IPS-18c (cell line): Measurements from ENCODE around the gene PSTPIP2.
"Not testable (repeated sequence)": the region's sequence is repeated elsewhere in the genome, so short reads cannot be mapped to it uniquely, and the experiment has no call there.

ENCODE experiments used
- H3K4me3 ChIP-seq: 2 replicates; pipeline ENCODE4 v1.7.0; 2013; ENCODE audit warnings: low read depth, mild to moderate bottlenecking, low read length, moderate library complexity; ENCODE audit not compliant: insufficient read depth
- H3K9me3 ChIP-seq: one replicate; pipeline ENCODE4 v1.6.1; 2013; ENCODE audit warnings: mild to moderate bottlenecking, low read length, moderate library complexity; ENCODE audit not compliant: control insufficient read depth, insufficient read depth

PSTPIP2 gene

GRCh38 chr18:46050268-46050667, 21.8 kb downstream of the PSTPIP2 start:
- H3K4me3 ChIP-seq, result no peak overlapping the region
- no peaks in the 10 kb centered on the region for H3K9me3 ChIP-seq

DNA sequence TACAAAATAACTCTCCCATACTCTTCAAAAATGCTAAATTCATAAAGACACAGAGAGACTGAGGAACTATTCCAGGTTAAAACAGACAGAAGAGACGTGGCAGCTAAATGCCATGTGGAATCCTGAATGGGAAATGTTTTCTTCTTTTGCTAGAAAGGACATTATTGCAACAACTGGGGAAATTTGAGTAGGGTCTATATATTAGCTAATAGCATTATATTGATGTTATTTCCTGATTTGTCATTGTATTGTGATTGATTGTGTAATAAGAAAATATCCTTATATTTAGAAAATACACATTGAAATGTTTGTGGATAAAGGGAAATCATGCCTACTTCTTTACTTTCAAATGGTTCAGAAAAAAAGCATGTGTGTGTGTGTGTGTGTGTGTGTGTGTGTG, 23.4 kb downstream of the PSTPIP2 start:
- no peak overlapping the region for H3K4me3 ChIP-seq
- H3K9me3 ChIP-seq, result no peaks in the 10 kb centered on the region

DNA sequence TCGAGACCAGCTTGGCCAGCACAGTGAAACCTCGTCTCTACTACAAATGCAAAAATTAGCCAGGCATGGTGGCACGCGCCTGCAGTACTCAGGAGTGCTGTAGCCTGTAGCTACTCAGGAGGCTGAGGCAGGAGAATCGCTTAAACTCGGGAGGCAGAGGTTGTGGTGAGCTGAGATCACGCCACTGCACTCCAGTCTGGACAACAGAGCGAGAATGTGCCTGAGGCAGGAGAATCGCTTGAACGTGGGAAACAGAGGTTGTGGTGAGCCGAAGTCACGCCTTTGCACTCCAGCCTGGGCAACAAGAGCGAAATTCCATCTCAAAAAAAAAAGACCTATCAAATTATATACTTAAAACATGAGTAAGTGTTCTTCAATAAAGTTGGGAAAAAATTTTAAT, 24.7 kb downstream of the PSTPIP2 start:
- not testable (repeated sequence) for H3K4me3 ChIP-seq, H3K9me3 ChIP-seq

DNA sequence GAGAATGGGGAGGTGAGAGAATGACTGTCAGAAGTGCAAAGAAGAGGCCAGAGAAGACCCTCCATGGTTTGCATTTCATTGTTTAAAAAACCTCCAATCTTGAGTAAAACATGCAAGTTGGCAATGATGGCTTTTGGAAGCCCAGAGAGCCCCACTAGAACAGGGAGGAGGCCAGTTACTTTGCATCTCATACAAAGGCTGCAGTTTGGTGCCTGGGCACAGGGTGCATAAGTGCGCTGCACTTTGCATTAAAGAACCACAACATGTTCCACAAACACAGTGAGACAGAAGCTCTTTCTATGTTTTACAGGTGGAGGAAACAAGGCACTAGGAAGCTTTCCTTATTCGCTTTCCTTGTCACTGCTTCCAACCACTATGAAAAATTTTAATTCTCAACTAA, 25.4 kb downstream of the PSTPIP2 start:
- H3K4me3 ChIP-seq, result no peak overlapping the region
- H3K9me3 ChIP-seq, result no peaks in the 10 kb centered on the region

DNA sequence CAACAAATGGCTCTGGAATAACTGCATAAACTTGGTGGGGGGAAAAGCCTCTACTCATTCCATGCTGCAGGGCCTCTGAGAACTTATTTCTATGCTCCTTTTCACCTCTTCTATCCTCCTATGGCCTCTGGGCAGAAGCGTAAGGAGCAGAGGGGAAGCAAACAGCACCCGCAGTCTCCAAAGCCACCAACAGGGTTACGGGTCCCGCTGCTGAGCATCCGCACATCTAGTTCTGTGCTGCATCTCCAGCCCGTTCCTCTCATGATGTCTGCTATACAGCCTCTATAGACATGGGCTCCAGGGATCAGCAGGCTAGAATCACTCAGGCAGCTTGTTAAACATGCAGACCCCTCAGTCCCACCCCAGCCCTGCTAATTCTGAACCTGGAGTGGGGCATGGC, 25.9 kb downstream of the PSTPIP2 start:
- H3K4me3 ChIP-seq, result no peak overlapping the region
- no peaks in the 10 kb centered on the region for H3K9me3 ChIP-seq

GRCh38 chr18:46042571-46043123, 29.4 kb downstream of the PSTPIP2 start:
- Histone ChIP-seq H3K4me3 (no peak overlapping the region), H3K9me3 (no peaks in the 10 kb centered on the region)

DNA sequence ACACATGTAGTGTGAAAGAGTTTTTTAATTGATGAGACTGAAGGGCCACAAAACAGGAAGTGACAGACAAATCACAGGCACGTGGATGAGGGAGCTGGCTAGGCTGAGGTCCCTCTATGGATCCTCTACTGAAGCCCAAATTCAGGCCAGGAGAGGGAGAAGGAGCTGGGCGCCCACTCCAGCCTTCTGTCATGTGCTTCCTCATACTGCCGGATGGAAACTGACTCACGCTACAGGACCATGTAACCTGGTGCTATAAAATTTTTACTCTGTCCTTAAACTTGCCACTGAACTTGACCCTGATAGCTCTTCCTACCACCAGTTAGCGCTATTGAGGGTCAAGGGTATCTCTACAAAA, 31.3 kb downstream of the PSTPIP2 start:
- Histone ChIP-seq H3K4me3 (no peak overlapping the region), H3K9me3 (no peaks in the 10 kb centered on the region)

DNA sequence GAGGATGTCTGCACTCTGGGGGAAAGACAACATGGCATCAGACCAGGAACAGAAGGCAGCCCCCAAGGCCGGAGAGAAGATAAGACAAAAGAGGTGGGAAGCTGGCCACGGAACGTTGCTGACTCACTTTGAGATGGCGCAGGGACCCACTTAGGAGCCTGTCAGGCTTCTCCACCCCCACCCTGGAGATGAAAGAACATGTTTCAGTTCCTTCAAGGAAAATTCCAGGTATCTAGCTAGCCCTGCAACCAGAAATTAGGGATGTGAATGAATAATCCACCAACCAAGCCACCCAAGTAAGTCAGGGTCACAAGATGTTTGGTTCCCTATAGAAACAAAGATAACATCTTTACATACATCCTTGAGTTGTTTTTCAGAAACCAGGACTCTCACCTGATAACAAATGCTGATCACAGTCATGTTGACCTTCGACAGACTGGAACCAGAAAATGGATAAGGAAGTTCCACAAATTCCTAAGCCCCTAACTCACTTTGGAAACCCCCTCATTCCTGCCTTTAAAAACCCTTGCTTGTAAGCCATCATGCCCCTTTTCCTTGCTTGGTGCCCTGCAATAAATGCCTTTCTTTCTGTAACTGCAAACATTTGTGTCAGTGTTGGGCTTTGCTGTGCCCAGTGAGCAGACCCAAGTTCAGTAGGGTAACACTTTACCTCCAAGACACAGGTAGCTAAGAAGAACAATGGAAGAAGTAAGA, 31.9 kb downstream of the PSTPIP2 start:
- Histone ChIP-seq H3K4me3 (no peak overlapping the region), H3K9me3 (no peaks in the 10 kb centered on the region)

DNA sequence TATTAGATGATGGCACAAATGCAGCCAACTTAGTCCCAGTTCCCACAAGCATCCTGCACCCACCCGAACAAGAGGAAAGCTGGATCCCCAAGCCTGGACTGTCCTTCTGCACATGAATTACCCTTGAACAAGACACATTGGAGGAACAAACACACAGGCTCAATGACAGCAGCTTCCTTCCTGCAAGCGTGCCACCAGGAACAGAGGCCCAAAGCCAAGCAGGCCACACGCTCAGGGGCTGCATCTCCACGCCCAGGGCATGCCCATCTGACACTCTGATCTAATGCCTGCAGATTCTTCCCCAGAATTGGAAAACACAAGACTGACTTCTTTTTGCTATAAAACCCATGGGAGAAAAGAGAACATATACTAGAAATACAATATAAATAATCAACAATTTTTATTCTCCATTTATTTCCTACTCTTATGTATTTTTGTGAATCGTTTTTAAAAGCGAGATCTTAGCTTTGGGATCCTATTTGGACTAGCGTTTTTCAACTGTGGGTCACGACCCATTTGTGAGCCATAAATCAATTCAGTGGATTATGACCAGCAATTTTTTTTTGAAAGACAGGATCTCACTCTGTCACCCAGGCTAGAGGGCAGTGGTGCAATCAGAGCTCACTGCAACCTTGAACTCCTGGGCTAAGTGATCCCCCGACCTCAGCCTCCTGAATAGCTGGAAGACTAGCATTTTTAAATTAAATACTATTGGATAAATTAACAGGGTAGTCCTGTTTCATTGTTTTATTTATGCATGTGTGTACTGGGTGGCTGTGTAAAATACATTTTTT, 34.4 kb downstream of the PSTPIP2 start:
- Histone ChIP-seq H3K4me3 (no peak overlapping the region), H3K9me3 (no peaks in the 10 kb centered on the region)

DNA sequence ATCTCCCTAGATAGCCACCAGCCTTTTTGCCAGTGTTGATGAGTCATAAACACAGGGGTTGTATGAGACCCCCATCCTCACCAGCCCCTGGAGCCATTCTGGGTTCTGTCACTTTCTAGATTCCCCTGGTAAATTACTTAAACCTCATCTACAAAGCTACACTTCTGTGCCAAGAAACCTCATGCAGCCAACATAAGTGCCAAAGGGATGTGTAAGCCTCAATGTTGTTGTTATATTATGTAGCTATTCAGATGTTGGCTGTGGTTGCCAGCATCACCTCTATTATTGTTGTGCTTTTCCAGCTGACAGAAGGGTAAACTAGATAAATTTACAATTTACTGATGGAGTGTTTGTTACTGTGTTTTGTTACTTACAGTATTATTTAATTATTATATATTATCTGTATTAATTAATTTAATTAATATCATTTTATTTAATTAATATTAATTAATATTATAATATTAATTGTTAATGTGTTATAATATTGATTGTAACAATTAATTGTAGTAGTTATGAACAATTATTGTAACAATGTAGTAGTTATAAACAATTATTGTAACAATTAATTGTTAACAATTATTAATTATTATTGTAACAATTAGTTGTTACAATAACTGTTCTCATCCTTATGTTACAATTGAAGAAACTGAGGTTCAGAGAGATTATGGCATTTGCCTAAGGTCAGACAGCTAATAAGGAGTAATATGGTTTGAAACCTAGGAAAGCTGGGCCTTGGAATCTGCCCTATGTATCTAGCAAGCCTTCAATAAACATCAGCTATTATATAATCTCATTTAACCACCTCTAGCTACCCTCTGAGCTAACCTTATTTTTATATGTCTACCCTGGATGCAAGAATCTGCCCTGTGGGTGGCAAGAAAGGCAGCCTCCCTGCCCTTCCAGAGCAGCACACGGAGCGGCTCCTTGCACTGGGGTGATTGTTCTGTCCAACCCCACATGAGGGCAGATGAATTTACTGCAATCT, 36.1 kb downstream of the PSTPIP2 start:
- H3K4me3 ChIP-seq, result no peak overlapping the region
- no peaks in the 10 kb centered on the region for H3K9me3 ChIP-seq

DNA sequence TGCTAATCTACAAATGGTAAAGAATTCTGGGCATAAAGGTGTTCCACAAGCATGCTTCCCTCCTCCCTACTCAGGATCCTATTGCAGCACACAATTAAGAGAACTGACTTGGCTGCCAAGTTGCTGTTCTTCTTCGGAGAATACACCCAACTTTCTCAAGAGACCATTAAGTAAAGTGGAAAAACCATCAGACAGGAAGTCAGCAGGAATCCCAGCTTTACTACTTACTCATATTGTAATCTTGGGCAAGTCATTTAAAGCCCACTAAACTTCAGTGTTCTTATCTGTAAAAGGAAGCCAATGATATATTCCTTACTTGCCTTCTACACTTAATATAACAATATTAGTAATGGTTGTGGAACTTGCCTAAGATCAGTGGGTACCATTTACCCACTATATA, 37.8 kb downstream of the PSTPIP2 start:
- Histone ChIP-seq H3K4me3 (no peak overlapping the region), H3K9me3 (no peaks in the 10 kb centered on the region)

- Histone ChIP-seq H3K4me3 (no peak overlapping the region), H3K9me3 (no peaks in the 10 kb centered on the region)
These were observed 40.3 kb downstream of the PSTPIP2 start for GRCh38 chr18:46031741-46032140.

GRCh38 chr18:46028536-46028891, 43.5 kb downstream of the PSTPIP2 start:
- Histone ChIP-seq H3K4me3 (0 out of 2 replicates have a peak overlapping the region, but pooled peaks have one; percentile 59), H3K9me3 (no peaks in the 10 kb centered on the region)

DNA sequence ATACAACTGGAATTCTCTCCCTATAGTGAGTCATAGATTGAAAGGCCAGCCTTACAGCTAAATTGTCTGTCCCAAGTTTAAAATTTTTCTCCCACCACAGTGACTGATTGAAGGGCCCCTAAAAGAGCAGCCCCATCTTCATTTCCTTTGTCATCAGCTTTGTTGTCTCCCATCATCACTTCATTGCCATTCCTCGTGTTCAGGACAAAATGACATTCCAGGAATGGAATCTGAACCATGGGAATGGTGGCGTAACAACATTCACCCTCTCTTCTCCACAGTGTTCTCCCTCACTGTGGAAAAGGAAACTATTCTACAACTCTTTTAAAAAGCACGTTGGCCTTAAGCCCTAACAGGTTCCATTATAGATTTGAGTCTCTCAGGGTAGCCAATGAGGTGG, 52.1 kb downstream of the PSTPIP2 start:
- H3K4me3 ChIP-seq, result no peak overlapping the region
- H3K9me3 ChIP-seq, result no peaks in the 10 kb centered on the region

GRCh38 chr18:46013484-46014189, 58.4 kb downstream of the PSTPIP2 start:
- no peaks in the 10 kb centered on the region for H3K9me3 ChIP-seq
- H3K4me3 ChIP-seq, result no peak overlapping the region

- Histone ChIP-seq H3K4me3 (no peak overlapping the region), H3K9me3 (no peaks in the 10 kb centered on the region)
These were observed 61.4 kb downstream of the PSTPIP2 start for GRCh38 chr18:46010676-46011075.

GRCh38 chr18:46010050-46010449, 62.0 kb downstream of the PSTPIP2 start:
- H3K4me3 ChIP-seq, result no peak overlapping the region
- no peaks in the 10 kb centered on the region for H3K9me3 ChIP-seq
